Left hindlimb (tissue), 1 donor: Measurements from ENCODE around the gene PLD1.
"Not testable (repeated sequence)": the region's sequence is repeated elsewhere in the genome, so short reads cannot be mapped to it uniquely, and the experiment has no call there.

ENCODE experiments used
- DNase-seq: peaks from one replicate; pipeline ENCODE4 v3.0.0-alpha.2; 2018

The PLD1 gene

DNA sequence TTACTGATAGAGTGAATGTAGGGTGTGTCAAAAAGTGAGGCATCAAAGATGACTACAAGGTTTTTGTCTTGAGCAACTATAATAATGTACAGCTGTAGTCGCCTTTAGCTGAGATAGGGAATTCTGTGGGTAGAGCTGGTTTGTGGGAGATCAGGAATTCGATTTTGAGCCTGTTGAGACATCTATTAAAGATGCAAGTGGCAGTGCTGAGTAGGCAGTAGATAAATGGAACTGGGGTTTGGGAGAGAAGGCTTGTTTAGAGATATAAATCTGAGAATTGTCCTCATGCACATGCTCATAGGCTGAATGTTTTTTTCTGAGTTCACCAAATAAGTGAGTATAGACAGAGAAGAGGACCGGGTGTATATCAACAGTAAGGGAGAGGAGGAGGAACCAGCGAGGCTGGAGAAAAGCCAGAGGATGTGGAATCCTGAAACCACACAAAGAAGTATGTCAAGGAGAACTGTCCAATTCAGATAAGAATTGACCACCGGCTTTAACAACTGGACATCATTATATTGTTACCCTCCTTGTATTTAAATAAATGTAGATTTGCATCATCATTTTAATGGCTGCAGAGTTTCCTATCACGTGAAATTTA, 204.0 kb downstream of the PLD1 start:
- no peak for DNase-seq

DNA sequence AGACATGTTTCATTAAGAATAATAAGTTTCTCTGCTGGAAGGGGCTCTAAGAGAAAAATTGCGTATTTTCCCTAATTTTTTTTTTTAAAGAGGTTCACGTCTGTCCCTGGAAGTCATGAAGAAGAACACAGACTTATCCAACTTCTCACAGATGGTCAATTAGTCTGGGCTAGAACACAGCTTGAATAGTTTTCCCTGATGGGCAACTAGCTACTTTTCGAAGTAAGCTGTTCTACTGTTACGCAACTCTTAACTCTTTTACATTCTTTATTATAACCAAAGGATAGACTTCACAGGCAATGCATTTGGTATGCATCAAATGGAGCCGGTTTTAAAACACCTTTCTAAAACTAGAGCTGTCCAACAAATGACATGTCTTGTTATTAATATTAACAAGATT, 205.9 kb downstream of the PLD1 start:
- DNase-seq, result no peak

GRCh38 chr3:171602072-171602471, 208.2 kb downstream of the PLD1 start:
- no peak for DNase-seq

GRCh38 chr3:171600030-171600429, 210.3 kb downstream of the PLD1 start:
- no peak for DNase-seq

- no peak for DNase-seq
Measured at GRCh38 chr3:171598990-171599389, 211.3 kb downstream of the PLD1 start.

GRCh38 chr3:171592786-171593185, 217.5 kb downstream of the PLD1 start:
- DNase-seq, result no peak

DNA sequence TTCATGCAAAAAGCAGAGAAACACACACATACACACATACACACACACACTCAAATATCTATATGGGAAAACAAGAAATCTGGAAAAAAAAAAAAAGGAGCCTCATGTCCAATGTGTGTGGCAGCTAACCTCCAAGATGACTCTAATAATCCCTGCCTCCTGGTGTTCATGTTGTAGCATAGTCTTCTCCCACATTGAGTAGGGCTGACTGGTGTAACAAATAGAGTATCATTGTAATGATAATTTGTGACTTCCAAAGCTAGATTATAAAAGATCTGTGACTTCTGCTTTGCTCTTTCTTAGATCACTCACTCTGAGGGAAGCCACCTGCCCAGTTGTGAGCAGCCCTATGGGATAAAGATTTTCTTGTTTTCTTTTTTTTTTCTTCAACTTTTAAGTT, 219.2 kb downstream of the PLD1 start:
- DNase-seq, result no peak

DNA sequence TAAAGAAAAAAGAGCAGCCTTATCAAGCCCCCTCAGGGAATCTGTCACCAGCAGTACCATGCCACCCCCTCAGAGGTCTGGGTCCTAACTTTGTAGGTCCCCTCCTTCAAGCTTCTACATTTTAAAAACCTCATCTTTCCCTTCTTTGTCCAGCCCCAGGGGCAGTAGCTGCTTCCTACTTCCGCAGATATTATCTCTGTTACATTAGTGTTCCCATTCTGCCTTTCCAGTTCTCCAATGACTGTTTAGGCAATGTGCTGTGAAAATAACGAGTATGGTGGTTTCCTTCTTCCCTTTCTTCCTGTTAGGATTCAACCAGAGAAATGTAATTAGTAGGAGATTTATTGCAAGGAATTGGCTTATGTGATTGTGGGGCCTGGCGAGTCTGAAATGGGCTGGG, 224.0 kb downstream of the PLD1 start:
- no peak for DNase-seq

DNA sequence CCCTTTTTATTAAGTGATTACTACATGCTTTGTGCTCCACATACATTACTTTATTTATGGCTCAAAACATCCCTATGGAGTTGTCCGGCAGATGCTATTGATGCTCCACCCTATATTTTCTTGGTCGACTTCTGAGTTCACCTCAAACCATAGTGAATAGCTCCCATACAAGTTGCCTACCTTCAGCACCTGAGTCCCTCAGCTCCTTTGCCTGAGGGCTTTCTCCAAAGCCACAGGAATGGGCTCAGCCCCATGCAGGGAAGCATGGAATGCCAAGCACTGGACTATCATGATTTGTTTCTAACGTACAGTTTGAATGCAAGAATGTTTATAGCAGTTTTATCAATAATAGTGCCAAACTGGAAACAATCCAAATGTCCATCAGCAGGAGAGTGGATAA, 225.2 kb downstream of the PLD1 start:
- no peak for DNase-seq

- DNase-seq, result no peak
Measured at GRCh38 chr3:171584100-171584499, 226.2 kb downstream of the PLD1 start.

DNA sequence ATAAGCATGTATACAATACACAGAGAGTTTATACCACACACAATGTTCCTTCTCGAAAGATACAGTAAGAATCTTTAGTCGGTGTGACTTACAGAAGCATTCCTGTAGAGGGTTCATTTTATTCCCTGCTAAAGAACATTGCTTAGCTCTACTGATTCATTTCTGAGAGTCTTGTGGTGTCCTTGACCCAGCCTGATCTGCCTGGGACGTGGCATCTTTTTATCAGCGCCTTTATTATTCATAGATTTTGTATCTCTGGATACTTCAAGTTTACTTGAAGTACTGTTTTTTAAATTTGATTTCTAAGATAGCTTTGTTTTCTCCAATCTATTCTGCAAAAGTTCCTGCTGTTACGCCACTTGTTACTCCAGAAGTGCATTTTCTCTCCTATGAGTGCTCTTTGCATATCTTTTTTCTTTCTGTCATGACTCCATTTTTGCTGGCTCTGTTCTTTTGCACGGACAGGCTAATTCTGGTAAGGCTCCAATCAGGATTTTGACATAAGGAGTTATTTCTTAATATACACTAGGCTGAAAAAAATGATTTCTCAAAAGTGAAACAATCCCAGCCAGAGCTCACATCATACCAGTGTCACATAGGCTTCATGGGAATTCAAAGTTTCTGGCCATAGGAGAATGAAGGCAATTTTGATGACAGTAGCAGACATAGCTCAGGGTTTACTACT, 235.6 kb downstream of the PLD1 start:
- DNase-seq, result no peak

GRCh38 chr3:171569571-171570132, 240.6 kb downstream of the PLD1 start:
- DNase-seq, result no peak

GRCh38 chr3:171568766-171569165, 241.5 kb downstream of the PLD1 start:
- no peak for DNase-seq

- DNase-seq, result no peak
Measured at GRCh38 chr3:171566803-171567422, 243.4 kb downstream of the PLD1 start.

- DNase-seq, result no peak
Measured at GRCh38 chr3:171565481-171566058, 244.7 kb downstream of the PLD1 start.

DNA sequence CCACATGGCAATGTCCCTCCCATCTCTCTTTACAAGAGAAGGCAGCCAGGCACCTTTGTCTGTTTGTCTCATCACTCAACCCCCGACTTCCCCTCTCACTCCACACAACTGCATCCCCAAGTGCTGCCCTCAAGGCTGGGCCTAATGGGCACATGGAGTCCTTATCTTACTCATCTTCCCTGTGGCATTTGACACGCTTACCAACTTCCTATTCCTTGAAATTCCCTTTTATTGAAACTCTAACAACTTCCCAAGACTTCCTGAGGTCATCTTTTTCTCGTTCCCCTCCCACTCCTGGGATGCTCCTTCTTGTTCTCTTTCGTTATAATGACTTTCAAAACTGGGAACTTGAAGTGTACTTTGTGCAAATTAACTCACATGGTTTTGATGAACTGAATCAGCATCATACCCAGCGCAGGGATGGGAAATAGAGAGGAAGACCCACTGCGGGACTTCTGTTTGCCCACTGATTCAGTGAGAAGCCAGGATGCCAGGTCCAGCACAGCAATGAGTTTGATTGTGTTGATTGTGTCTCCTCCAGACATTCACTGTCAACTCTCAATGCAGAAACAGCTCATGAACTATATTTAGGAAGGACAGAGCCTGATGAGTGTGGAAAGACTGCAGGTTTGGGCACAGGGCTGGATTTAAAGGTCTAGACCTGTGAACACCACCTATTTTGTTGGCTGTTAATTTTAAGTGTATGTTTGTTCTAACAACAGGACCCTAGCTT, 245.4 kb downstream of the PLD1 start:
- no peak for DNase-seq

- no peak for DNase-seq
Measured at GRCh38 chr3:171563298-171563697, 247.0 kb downstream of the PLD1 start.

- not testable (repeated sequence) for DNase-seq
Measured at GRCh38 chr3:171562459-171562858, 247.8 kb downstream of the PLD1 start.

DNA sequence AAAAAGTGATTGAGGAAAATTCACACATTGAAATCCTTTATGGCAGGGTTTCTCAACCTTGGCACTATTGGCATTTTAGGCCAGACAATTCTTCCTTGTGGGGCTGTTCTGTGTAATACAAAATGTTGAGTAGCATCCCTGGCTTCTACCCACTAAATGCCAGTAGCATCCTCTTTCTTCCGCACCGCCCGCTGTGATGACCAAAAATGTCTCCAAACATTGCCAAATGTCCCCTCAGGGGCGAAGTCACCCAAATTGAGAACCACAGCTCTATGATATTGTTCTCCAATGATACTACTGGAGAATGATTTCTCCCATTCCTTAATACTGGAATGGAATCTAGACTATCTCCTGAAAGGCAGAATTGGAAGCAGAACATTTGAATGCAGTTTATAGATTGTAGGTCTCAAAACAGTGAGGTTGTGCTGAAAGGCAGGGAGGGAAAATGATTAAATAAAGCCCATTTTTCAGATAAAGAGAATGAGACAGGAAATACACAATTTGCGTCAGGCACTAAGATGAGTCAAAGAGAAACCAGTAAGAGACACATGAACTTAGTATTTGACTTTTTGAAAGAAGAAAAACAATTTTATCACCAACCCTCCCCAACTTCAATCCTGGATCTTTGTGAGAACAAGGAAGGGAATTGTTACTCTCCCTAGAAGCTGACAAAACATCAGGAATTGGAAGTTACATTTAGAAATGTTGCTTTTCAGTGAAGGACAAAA, 248.5 kb downstream of the PLD1 start:
- DNase-seq, result no peak

GRCh38 chr3:171559586-171559985, 250.7 kb downstream of the PLD1 start:
- DNase-seq, result no peak

DNA sequence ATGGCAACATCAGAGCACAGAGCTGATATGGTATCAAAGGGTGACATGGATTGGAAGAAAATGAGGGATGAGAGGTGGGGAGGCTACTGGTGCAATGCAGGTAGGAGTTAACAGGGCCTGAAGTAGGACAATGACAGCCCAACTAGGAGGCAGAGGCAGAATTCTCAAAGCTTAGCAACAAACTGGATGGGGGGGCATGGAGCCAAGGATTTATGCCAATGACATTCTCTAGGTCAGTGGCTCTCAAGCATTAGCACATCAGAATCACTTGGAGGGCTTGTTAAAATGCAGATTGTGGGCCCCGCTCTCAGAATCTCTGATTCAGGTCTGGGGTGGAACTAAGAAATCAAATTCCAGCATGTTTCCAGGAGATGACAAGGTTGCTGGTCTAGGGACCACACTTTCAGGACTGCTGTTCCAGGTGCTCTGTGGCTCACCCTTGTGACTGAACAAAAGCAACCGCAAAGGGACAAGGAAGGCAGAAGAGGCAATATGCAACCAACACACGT, 252.0 kb downstream of the PLD1 start:
- no peak for DNase-seq

GRCh38 chr3:171557173-171557572, 253.1 kb downstream of the PLD1 start:
- DNase-seq, result no peak
